ENCODE measurements around the gene PLEKHB1.

The PLEKHB1 gene

DNA sequence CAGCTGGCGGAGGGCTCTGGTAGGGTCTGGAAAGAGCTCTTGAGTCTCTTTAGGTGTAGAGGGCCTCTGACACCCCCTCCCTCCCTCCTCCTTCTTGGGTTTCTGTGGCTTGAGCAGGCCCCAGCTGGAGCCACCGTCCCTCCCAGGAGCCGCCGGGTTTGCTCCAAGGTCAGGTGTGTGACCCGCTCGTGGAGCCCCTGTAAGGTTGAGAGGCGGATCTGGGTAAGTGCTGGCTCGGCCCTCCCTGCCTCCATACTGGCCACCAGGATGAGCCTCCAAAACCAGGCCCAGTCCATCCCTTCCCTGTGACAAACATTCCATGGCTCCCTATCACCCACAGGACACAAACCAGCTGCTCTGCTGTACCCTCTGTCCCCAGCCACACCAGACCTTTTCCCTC is 9.3 kb downstream of the PLEKHB1 start:
- Histone ChIP-seq H3K4me2 (ENCODE audit: low read length) (no peak overlapping the region), H3K27me3 (ENCODE audit: control insufficient read depth, low read length) (peaks cover 2% of the 10 kb centered on the region; the same call in 1 of the 2 replicates), H3F3A (ENCODE audit: control insufficient read depth, insufficient read depth) (no peaks in the 10 kb centered on the region), H3K79me2 (ENCODE audit: control insufficient read depth, low read length) (no peaks in the 10 kb centered on the region), H4K20me1 (ENCODE audit: control insufficient read depth, insufficient read depth, low read depth, low read length) (no peaks in the 10 kb centered on the region), H3K9me3 (ENCODE audit: control insufficient read depth, insufficient read depth, low read length) (no peaks in the 10 kb centered on the region), H3K27ac (ENCODE audit: low read depth, low read length) (no peak overlapping the region), H3K36me3 (ENCODE audit: control insufficient read depth, low read length) (no peaks in the 10 kb centered on the region), H3K4me1 (ENCODE audit: control insufficient read depth, low read length) (peaks cover under 1% of the 10 kb centered on the region), H3K9me2 (replicated peaks; ENCODE audit: control insufficient read depth, low read length) (no peaks in the 10 kb centered on the region), H3K4me3 (ENCODE audit: low read length) (no peak overlapping the region)
- TF ChIP-seq, protein P1, sequence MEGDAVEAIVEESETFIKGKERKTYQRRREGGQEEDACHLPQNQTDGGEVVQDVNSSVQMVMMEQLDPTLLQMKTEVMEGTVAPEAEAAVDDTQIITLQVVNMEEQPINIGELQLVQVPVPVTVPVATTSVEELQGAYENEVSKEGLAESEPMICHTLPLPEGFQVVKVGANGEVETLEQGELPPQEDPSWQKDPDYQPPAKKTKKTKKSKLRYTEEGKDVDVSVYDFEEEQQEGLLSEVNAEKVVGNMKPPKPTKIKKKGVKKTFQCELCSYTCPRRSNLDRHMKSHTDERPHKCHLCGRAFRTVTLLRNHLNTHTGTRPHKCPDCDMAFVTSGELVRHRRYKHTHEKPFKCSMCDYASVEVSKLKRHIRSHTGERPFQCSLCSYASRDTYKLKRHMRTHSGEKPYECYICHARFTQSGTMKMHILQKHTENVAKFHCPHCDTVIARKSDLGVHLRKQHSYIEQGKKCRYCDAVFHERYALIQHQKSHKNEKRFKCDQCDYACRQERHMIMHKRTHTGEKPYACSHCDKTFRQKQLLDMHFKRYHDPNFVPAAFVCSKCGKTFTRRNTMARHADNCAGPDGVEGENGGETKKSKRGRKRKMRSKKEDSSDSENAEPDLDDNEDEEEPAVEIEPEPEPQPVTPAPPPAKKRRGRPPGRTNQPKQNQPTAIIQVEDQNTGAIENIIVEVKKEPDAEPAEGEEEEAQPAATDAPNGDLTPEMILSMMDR (IDR thresholded peaks at IDR 0.05; ENCODE audit: low read depth, low read length, poor library complexity, severe bottlenecking): no peak
- TF ChIP-seq EZH2phosphoT487 (IDR thresholded peaks at IDR 0.05; ENCODE audit: borderline replicate concordance, low read length): no peak

DNA sequence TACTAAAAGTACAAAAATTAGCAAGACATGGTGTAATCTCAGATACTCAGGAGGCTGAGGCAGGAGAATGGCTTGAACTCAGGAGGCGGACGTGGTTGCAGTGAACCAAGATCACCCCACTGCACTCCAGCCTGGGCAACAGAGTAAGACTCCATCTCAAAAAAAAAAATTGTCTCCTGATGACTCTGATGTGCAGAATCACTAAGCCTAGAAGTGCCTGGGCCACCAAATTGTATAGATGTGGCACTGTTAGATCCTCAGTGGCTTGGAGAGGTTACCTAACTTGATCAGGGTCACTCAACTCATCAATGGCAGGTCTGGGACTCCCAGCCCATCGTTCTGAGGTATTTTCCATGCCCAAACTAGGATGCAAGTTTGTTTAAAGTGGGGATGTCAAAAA is 10.6 kb downstream of the PLEKHB1 start:
- no peak overlapping the region for H3K4me2 ChIP-seq (ENCODE audit: low read length)
- H3K4me3 ChIP-seq (ENCODE audit: low read length): no peak overlapping the region
- TF ChIP-seq, protein P1 (IDR thresholded peaks at IDR 0.05; ENCODE audit: low read depth, low read length, poor library complexity, severe bottlenecking): no peak
- no peak for TF ChIP-seq EZH2phosphoT487 (IDR thresholded peaks at IDR 0.05; ENCODE audit: borderline replicate concordance, low read length)
- H3K36me3 ChIP-seq (ENCODE audit: control insufficient read depth, low read length): no peaks in the 10 kb centered on the region
- no peaks in the 10 kb centered on the region for H3K9me3 ChIP-seq (ENCODE audit: control insufficient read depth, insufficient read depth, low read length)
- H3K79me2 ChIP-seq (ENCODE audit: control insufficient read depth, low read length): no peaks in the 10 kb centered on the region
- peaks cover 5% of the 10 kb centered on the region; the same call in 1 of the 2 replicates for H3K27me3 ChIP-seq (ENCODE audit: control insufficient read depth, low read length)
- H3K4me1 ChIP-seq (ENCODE audit: control insufficient read depth, low read length): peaks cover 9% of the 10 kb centered on the region
- H3K27ac ChIP-seq (ENCODE audit: low read depth, low read length): no peak overlapping the region
- H3K9me2 ChIP-seq (replicated peaks; ENCODE audit: control insufficient read depth, low read length): no peaks in the 10 kb centered on the region
- H3F3A ChIP-seq (ENCODE audit: control insufficient read depth, insufficient read depth): no peaks in the 10 kb centered on the region
- no peaks in the 10 kb centered on the region for H4K20me1 ChIP-seq (ENCODE audit: control insufficient read depth, insufficient read depth, low read depth, low read length)

DNA sequence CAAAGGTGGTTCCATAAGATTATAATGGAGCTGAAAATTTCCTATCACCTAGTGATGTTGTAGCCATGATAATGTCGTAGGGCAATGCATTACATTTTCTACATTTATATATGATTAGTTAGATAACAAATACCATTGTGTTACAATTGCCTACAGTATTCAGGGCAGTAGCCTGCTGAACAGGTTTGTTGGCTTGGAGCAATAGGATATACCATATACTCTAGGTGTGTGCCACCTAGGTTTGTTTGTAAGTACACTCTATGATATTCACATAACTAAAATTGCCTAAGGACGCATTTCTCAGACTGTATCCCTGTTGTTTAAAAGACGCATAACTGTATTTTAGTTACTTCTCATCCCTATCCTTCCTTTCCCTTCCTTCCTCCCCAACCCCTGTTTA is 13.6 kb downstream of the PLEKHB1 start:
- Histone ChIP-seq H3K4me3 (ENCODE audit: low read length) (no peak overlapping the region), H3K79me2 (ENCODE audit: control insufficient read depth, low read length) (no peaks in the 10 kb centered on the region), H4K20me1 (ENCODE audit: control insufficient read depth, insufficient read depth, low read depth, low read length) (no peaks in the 10 kb centered on the region), H3K27me3 (ENCODE audit: control insufficient read depth, low read length) (peaks cover 2% of the 10 kb centered on the region; the same call in 1 of the 2 replicates), H3F3A (ENCODE audit: control insufficient read depth, insufficient read depth) (no peaks in the 10 kb centered on the region), H3K9me2 (replicated peaks; ENCODE audit: control insufficient read depth, low read length) (no peaks in the 10 kb centered on the region), H3K27ac (ENCODE audit: low read depth, low read length) (no peak overlapping the region), H3K4me2 (ENCODE audit: low read length) (no peak overlapping the region), H3K4me1 (ENCODE audit: control insufficient read depth, low read length) (peaks cover 24% of the 10 kb centered on the region), H3K9me3 (ENCODE audit: control insufficient read depth, insufficient read depth, low read length) (no peaks in the 10 kb centered on the region), H3K36me3 (ENCODE audit: control insufficient read depth, low read length) (no peaks in the 10 kb centered on the region)
- TF ChIP-seq, protein P1 (IDR thresholded peaks at IDR 0.05; ENCODE audit: low read depth, low read length, poor library complexity, severe bottlenecking): no peak
- no peak for TF ChIP-seq EZH2phosphoT487 (IDR thresholded peaks at IDR 0.05; ENCODE audit: borderline replicate concordance, low read length)
